ENCODE results near the gene GHR. TPM values are rescaled to one million over a fixed set of nuclear protein-coding genes. Genes with fewer than 3 reads are reported as not detected.
"Not testable (repeated sequence)": the region's sequence is repeated elsewhere in the genome, so short reads cannot be mapped to it uniquely, and the experiment has no call there.

The GHR gene
- total and polyA plus RNA-seq, 7 donors: 0.46 to 22.8 (median 9.1) TPM

- Histone ChIP-seq H3K4me1 (no peaks in the 10 kb centered on the region), H3K27me3 (no peaks in the 10 kb centered on the region), H3K27ac (no peak overlapping the region), H3K4me3 (no peak overlapping the region), H3K9me3 (peaks cover 0 to 3% (median 1%) of the 10 kb centered on the region in 4 donors), H3K36me3 (no peaks in the 10 kb centered on the region)
- 93 to 94% methylated on average over 4 of the region's 4 CpGs for WGBS, 2 donors
- intact Hi-C loops (cut with DNase I): no loop called here
- DNase-seq: no peak
- TF ChIP-seq CTCF (IDR thresholded peaks at IDR 0.05) (no peak), POLR2AphosphoS5 (IDR thresholded peaks at IDR 0.05) (no peak), POLR2A (IDR thresholded peaks at IDR 0.05) (no peak), EP300 (IDR thresholded peaks at IDR 0.05) (no peak)
These were observed 249.7 kb downstream of the GHR start for GRCh38 chr5:42672925-42673324.

GRCh38 chr5:42675602-42676001, 252.4 kb downstream of the GHR start:
- Histone ChIP-seq H3K4me3 (no peak overlapping the region), H3K27me3 (no peaks in the 10 kb centered on the region), H3K36me3 (no peaks in the 10 kb centered on the region), H3K27ac (no peak overlapping the region), H3K9me3 (peaks cover 0 to 3% (median 1%) of the 10 kb centered on the region in 4 donors), H3K4me1 (no peaks in the 10 kb centered on the region)
- DNase-seq: no peak
- TF ChIP-seq EP300 (IDR thresholded peaks at IDR 0.05): no peak
- TF ChIP-seq CTCF (IDR thresholded peaks at IDR 0.05): no peak
- TF ChIP-seq POLR2A (IDR thresholded peaks at IDR 0.05): no peak
- no peak for TF ChIP-seq POLR2AphosphoS5 (IDR thresholded peaks at IDR 0.05)
- intact Hi-C loops (cut with DNase I): no loop called here

- DNase-seq: no peak
- H3K4me3 ChIP-seq: no peak overlapping the region
- no peaks in the 10 kb centered on the region for H3K4me1 ChIP-seq
- H3K36me3 ChIP-seq: no peaks in the 10 kb centered on the region
- intact Hi-C loops (cut with DNase I): no loop called here
- 87% methylated on average over 1 of the region's 1 CpG for WGBS, 2 donors
- H3K27me3 ChIP-seq: no peaks in the 10 kb centered on the region
- H3K27ac ChIP-seq: no peak overlapping the region
- H3K9me3 ChIP-seq: peaks cover 0 to 3% (median 1%) of the 10 kb centered on the region in 4 donors
- no peak for TF ChIP-seq POLR2AphosphoS5 (IDR thresholded peaks at IDR 0.05)
These were observed 253.1 kb downstream of the GHR start for GRCh38 chr5:42676362-42676761.

- WGBS, 2 donors: 49 to 76% methylated on average over 5 of the region's 5 CpGs
- no peak overlapping the region for H3K4me3 ChIP-seq
- H3K27ac ChIP-seq: no peak overlapping the region
- H3K36me3 ChIP-seq: no peaks in the 10 kb centered on the region
- no peaks in the 10 kb centered on the region for H3K27me3 ChIP-seq
- DNase-seq: no peak
- no peak for TF ChIP-seq POLR2A (IDR thresholded peaks at IDR 0.05)
- no peak for TF ChIP-seq POLR2AphosphoS5 (IDR thresholded peaks at IDR 0.05)
- H3K4me1 ChIP-seq: no peaks in the 10 kb centered on the region
- H3K9me3 ChIP-seq: peaks cover 0 to 6% (median 1%) of the 10 kb centered on the region in 4 donors
- intact Hi-C loops (cut with DNase I): no loop called here
These were observed 254.1 kb downstream of the GHR start for GRCh38 chr5:42677156-42677842.

- H3K9me3 ChIP-seq: peaks cover 0 to 6% (median 2%) of the 10 kb centered on the region in 4 donors
- TF ChIP-seq POLR2AphosphoS5 (IDR thresholded peaks at IDR 0.05) (no peak), CTCF (IDR thresholded peaks at IDR 0.05) (no peak), POLR2A (IDR thresholded peaks at IDR 0.05) (no peak), EP300 (IDR thresholded peaks at IDR 0.05) (no peak)
- 77 to 78% methylated on average over 3 of the region's 3 CpGs for WGBS, 2 donors
- no peak for DNase-seq
- no peaks in the 10 kb centered on the region for H3K4me1 ChIP-seq
- intact Hi-C loops (cut with DNase I): no loop called here
- H3K27me3 ChIP-seq: no peaks in the 10 kb centered on the region
- no peaks in the 10 kb centered on the region for H3K36me3 ChIP-seq
- H3K27ac ChIP-seq: no peak overlapping the region
- no peak overlapping the region for H3K4me3 ChIP-seq
These were observed 256.8 kb downstream of the GHR start for GRCh38 chr5:42680046-42680445.

- H3K27me3 ChIP-seq; intact Hi-C loops (cut with DNase I); DNase-seq; H3K4me1 ChIP-seq; H3K9me3 ChIP-seq; H3K27ac ChIP-seq; H3K36me3 ChIP-seq; H3K4me3 ChIP-seq: not testable (repeated sequence)
These were observed 261.8 kb downstream of the GHR start for GRCh38 chr5:42685078-42685477.
